NT2/D1 (cell line): Measurements from ENCODE around the gene MLF2.
"Not testable (repeated sequence)": the region's sequence is repeated elsewhere in the genome, so short reads cannot be mapped to it uniquely, and the experiment has no call there.

Source experiments
- SUZ12 ChIP-seq: IDR thresholded peaks from 2 replicates; pipeline ENCODE4 v1.6.1; 2011; ENCODE audit not compliant: insufficient read length, insufficient read depth; ENCODE audit errors: extremely low read depth
- YY1 ChIP-seq: IDR thresholded peaks from 2 replicates; pipeline ENCODE4 v1.6.1; 2011; ENCODE audit not compliant: insufficient read length, insufficient read depth
- ZNF274 ChIP-seq: IDR thresholded peaks from 2 replicates; pipeline ENCODE4 v1.6.1; 2011; ENCODE audit warnings: mild to moderate bottlenecking, low read depth, low read length

GRCh38 chr12:6708351-6708750 lies 44.6 kb downstream of the MLF2 start:
- TF ChIP-seq ZNF274, YY1, SUZ12: not testable (repeated sequence)
